Measurements from ENCODE around the gene RNASE3.
"Not testable (repeated sequence)": the region's sequence is repeated elsewhere in the genome, so short reads cannot be mapped to it uniquely, and the experiment has no call there.

Gene RNASE3

GRCh38 chr14:20919038-20919756 is 28.0 kb downstream of the RNASE3 start:
- DNase-seq: not testable (repeated sequence)

GRCh38 chr14:20923766-20924297 is 32.6 kb downstream of the RNASE3 start:
- not testable (repeated sequence) for DNase-seq

- no peak for DNase-seq
Measured at GRCh38 chr14:20934148-20934762, 43.1 kb downstream of the RNASE3 start.

- DNase-seq: no peak
Measured at GRCh38 chr14:20935303-20935984, 44.3 kb downstream of the RNASE3 start.
